Stimulated activated CD8-positive, alpha-beta memory T cell treated with anti-CD3 and anti-CD28 coated beads, Interleukin-12 subunit alpha, Interleukin-12 subunit beta, amount 100 ng/mL, for 24 hours (primary cell): Measurements from ENCODE around the gene NDST3.
"Not testable (repeated sequence)": the region's sequence is repeated elsewhere in the genome, so short reads cannot be mapped to it uniquely, and the experiment has no call there.

ENCODE experiments used
- DNase-seq: peaks from one replicate; pipeline ENCODE4 v3.0.0-alpha.2; 2020; ENCODE audit errors: extremely low read depth

The NDST3 gene

GRCh38 chr4:118271788-118272187 lies 237.5 kb downstream of the NDST3 start:
- DNase-seq, result no peak

- no peak for DNase-seq
These were observed 239.4 kb downstream of the NDST3 start for GRCh38 chr4:118273642-118274041.

DNA sequence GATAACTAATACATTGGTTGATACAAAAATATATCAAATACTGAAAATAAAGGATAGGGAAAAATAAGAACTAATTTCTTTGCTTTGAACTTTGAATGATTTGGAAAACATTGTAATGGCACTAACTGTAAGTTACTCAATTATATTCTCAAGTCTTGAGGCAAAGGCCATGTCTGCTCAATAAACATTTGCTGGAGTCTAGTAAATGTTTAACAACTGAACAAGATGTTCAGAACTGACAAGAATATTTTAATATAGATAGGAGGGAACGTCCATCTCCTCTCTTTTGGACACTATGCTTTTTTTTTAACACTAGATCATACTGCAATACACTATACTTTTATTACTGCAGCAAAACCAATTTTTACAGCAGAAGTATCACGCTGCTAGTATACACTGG lies 242.3 kb downstream of the NDST3 start:
- no peak for DNase-seq

- no peak for DNase-seq
These were observed 243.0 kb downstream of the NDST3 start for GRCh38 chr4:118277243-118277642.

DNA sequence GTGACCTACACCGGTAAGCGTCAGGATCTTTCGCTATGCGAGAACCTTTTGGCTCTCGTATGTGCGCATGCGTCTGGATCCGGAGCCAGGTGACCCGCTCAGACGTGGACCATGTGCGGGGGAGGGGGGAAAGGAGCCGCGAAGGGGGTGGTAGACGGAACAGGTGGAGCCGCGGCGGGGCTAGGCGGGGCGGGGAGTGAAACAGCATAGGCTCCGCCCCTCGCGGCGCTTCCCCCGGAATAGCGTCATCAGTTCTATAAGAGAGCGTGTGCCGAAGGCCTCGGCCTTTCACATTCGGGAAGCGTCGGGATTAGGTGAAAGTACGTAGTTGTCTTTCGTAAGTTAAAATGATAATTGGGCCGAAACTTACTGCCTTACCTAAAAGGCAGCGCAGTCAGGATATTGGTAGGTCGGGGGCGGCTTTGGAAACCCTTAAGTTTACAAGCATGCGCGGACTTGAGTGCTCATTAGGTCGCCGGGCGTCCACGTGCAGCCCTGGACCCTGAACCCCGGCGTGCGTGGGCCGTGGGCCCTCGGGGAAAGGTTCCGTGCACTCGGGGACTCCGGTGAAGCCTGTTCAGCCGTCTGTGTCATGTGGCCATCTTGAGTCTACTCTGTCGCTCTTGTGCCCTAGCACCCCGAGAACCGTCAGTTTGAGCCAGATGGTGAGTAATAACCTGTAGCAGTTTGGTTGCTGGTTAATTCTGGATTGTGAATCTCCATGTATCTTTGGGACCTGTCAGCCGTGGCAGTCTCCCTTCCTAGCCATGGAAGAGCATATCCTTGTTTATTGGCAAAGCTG lies 244.4 kb downstream of the NDST3 start:
- DNase-seq, result peak; percentile 96

- no peak for DNase-seq
These were observed 245.0 kb downstream of the NDST3 start for GRCh38 chr4:118279328-118279727.

DNA sequence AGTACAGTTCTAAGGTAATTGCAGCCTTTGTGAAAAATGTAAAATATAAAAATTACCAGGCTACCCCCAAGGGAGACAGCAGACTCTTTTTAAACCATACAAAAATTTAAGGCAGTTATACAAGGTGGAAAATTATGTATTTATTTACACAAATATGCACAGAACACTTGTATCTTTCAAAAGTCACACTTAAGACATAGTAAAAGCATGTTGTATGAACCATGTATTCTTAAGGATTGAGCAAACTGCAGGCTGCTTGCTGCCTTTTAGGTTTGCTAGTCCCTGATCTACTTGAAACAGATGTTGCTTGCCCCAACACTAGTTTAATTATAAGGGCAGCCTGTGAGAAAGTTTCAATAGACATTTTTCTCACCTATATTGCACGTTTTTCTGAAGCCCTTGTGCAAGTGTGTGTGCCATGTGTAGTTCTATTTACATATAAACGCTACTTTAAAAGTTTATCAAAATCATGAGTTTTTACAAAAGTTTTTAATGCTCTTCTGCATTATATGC lies 245.7 kb downstream of the NDST3 start:
- DNase-seq, result no peak

DNA sequence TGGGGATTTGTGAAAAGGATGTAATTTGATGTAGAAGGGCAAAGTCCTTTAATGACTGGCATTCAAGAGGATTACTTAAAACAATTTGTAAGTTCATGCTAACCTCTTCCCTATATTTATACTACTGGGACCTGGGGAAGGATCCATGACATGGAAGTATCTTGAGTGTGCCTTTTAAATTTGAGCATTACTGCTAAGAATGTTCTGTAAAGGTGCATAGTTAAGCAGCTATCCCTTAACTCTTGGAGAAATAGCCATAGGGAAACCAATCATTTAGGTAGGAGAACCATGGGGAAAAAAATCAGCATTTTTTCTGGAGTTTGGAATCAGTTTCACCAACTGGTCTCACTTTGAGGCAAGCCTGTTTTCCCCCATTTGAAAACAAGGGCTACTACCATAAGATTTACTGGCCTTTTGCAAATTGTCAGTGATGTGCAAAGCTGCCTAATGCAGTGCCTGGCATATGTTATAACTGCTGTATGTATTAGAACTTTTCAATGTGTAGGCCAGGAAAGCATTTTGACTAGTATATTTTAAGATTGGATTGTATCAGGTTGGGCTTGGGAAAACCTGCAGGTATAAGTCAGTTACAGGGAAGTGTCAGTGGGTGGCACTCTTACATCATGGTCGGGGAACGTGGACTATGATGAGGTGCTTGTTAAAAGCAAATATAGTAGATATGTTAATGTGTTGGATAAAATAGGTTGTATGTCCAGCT lies 246.4 kb downstream of the NDST3 start:
- DNase-seq, result no peak

GRCh38 chr4:118281611-118282442 lies 247.5 kb downstream of the NDST3 start:
- DNase-seq, result no peak

- DNase-seq, result no peak
These were observed 248.4 kb downstream of the NDST3 start for GRCh38 chr4:118282692-118283091.

DNA sequence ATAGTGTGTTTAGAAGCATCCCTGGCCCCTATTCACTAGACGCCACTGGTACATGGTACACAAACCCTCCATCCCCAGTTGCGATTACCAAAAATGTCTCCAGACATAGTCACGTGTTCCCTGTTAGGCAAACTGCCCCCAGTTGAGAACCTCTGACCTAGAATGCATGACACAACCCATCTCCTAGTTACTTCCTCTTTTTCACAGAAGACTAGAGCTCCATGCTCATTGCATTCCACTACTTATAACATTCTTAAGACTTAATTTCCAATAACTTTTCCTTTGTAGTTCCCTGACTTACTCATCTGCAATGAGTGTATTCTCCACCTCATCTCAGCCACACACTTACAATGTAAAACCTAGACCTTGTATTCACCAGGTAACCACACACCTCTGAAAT lies 249.9 kb downstream of the NDST3 start:
- DNase-seq, result no peak

- no peak for DNase-seq
These were observed 251.6 kb downstream of the NDST3 start for GRCh38 chr4:118285931-118286330.

DNA sequence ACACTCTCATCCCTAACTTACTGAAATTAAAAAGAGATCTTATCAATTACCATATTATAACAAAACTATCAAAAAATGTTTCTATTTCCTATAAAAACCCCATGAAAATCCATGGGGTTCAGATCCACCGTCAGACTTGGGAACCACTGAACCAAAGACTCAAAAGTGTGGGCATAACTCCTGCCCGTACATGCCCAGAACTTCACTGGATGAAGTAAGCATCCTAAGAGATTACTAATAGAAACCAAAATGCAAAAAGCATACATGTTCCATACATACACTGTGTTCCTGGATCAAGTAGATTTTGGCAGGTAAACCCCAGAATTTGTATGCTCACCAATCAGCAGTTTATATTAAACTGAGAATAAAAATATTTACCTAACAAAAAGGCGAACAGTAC lies 252.4 kb downstream of the NDST3 start:
- no peak for DNase-seq

- no peak for DNase-seq
These were observed 253.6 kb downstream of the NDST3 start for GRCh38 chr4:118287711-118288451.

DNA sequence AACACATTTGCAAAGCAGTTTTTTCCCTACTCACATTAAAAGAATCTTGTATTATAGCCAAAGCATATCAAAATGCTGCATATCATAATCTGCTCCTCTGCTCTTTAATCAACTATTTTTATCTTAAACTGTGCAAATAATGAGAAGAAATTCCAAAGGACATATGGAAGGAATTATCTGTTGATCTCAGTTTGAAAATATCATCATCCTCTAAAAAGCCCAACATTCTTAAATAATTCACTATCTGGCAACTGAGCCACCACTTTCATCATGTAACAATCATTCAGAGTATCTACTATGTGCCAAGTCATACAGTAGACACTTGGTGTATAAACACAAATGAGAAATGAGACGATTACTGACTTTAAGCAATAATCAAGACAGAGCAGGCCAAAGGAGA lies 255.5 kb downstream of the NDST3 start:
- no peak for DNase-seq

DNA sequence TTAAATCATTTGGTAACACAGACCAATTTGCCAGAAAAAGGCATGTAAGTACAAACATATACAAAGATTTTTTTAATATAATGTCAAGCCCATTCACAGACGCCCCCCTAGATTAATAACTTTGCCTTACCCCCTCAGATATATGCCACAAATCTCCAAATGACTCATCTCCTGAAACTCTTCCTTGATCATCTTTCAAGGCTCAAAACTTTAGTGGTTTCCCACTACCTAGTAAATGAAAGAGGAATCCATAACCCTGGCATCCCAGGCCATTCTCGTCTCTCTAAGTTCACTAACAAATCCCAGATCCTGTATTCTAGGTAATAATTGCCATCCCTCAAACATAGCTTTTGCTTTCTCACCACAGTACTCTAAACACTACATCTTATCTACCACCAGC lies 256.7 kb downstream of the NDST3 start:
- no peak for DNase-seq

- DNase-seq, result no peak
These were observed 262.4 kb downstream of the NDST3 start for GRCh38 chr4:118296729-118297128.

- not testable (repeated sequence) for DNase-seq
These were observed 265.3 kb downstream of the NDST3 start for GRCh38 chr4:118299619-118300018.

- no peak for DNase-seq
These were observed 273.4 kb downstream of the NDST3 start for GRCh38 chr4:118307643-118308042.
